Measurements from ENCODE around the gene MARCHF6. TPM values are rescaled to one million over a fixed set of nuclear protein-coding genes. Genes with fewer than 3 reads are reported as not detected.
"Not testable (repeated sequence)": the region's sequence is repeated elsewhere in the genome, so short reads cannot be mapped to it uniquely, and the experiment has no call there.

The MARCHF6 gene
- total RNA-seq, 2 donors from 2014 or later, result 114 to 120 TPM

DNA sequence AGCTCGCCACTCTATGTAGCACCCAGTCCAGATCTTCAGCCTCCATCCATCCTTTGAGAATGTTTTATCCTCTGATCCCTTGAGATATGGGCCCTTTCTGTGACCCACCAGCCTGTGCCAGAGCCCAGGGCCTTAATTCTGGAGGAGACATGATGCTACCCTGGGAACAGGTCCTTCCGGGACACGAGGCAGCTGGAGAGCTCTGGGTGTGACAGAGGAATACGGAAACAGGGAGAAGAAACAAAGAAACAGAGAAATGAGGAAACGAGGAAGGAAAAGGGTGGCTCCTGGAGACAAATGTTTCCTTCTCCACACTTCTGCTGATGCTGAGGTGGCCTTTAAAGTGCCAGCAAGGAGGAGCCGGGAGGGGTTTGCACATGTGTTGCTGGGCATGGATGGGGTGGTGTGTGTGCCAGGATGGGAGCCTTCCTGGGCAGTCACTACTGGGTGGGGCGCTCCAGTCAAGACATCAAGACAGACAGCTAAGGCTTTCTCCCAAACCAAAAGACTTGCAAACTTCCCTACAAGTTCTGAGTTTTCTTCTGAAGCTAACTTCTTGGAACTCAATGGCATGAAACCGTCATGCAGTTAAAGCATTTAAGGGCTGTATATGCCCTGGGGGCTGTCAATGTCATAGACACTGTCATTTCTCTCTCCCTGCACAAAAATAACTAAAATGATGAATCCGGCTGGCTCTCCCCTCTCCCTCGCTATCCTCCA, 22.8 kb upstream of the MARCHF6 start:
- H3K4me1 Mint-ChIP-seq (ENCODE audit: low read depth in 2 of 2), result peaks cover 6 to 8% of the 10 kb centered on the region in 2 donors
- no peak overlapping the region for H3K27ac Mint-ChIP-seq
- no peaks in the 10 kb centered on the region for H3K9me3 Mint-ChIP-seq
- DNase-seq (ENCODE audit: low spot score), result no peak
- no peak for ATAC-seq
- peaks cover 29 to 31% of the 10 kb centered on the region in 2 donors for H3K27me3 Mint-ChIP-seq
- no peaks in the 10 kb centered on the region for H3K36me3 Mint-ChIP-seq
- H3K4me3 Mint-ChIP-seq, result no peak overlapping the region

DNA sequence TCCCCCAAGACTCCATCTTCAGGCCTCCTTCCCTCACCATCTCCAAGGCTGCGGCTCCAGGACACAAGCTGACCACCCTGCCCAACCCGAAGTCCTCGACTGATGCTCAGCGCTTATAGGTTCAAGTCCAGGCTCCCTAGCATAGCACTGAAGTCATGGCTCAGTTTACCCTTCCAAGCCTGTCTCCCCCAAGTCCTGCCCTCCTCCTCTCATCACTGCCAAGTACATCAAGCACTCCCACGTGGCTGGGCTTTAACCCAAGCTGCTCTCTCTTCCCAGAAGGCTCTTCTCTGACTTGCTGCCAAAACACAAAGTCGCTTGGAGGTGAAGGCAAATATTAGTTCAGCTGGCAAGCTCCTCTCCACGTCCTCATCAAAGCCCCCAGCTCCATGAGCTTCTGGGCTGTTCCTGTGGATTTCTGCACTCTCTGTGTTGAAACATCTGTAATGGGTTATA, 22.1 kb upstream of the MARCHF6 start:
- DNase-seq (ENCODE audit: low spot score) (no peak), ATAC-seq (no peak)
- no peak overlapping the region for H3K4me3 Mint-ChIP-seq
- no peak overlapping the region for H3K27ac Mint-ChIP-seq
- H3K4me1 Mint-ChIP-seq (ENCODE audit: low read depth in 2 of 2), result peaks cover 6 to 8% of the 10 kb centered on the region in 2 donors
- H3K27me3 Mint-ChIP-seq, result peaks cover 30 to 31% of the 10 kb centered on the region in 2 donors
- H3K36me3 Mint-ChIP-seq, result no peaks in the 10 kb centered on the region
- H3K9me3 Mint-ChIP-seq, result no peaks in the 10 kb centered on the region

DNA sequence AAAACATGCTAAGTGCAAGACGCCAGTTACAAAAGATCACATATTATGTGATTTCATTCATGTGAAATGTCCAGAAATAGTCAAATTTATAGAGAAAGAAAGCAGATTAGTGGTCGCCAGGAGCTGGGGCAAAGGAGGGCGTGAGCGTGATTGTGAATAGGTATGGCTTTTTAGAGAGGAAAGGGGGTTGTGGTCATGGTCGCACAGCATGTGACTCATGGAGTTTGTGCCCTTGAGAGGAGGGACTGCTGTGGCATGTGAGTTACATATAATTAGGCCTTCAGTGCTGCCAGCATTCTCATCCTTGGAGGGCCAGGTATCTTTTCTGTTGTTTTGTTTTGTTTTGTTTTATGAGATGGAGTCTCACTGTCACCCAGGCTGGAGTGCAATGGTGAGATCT, 21.2 kb upstream of the MARCHF6 start:
- Mint-ChIP-seq H3K27me3 (peaks cover 30 to 31% of the 10 kb centered on the region in 2 donors), H3K9me3 (no peaks in the 10 kb centered on the region), H3K4me3 (peak overlapping the region; percentile 8), H3K36me3 (no peaks in the 10 kb centered on the region), H3K4me1 (ENCODE audit: low read depth in 2 of 2) (peaks cover 6 to 8% of the 10 kb centered on the region in 2 donors), H3K27ac (no peak overlapping the region)
- ATAC-seq, result no peak
- DNase-seq (ENCODE audit: low spot score), result no peak

DNA sequence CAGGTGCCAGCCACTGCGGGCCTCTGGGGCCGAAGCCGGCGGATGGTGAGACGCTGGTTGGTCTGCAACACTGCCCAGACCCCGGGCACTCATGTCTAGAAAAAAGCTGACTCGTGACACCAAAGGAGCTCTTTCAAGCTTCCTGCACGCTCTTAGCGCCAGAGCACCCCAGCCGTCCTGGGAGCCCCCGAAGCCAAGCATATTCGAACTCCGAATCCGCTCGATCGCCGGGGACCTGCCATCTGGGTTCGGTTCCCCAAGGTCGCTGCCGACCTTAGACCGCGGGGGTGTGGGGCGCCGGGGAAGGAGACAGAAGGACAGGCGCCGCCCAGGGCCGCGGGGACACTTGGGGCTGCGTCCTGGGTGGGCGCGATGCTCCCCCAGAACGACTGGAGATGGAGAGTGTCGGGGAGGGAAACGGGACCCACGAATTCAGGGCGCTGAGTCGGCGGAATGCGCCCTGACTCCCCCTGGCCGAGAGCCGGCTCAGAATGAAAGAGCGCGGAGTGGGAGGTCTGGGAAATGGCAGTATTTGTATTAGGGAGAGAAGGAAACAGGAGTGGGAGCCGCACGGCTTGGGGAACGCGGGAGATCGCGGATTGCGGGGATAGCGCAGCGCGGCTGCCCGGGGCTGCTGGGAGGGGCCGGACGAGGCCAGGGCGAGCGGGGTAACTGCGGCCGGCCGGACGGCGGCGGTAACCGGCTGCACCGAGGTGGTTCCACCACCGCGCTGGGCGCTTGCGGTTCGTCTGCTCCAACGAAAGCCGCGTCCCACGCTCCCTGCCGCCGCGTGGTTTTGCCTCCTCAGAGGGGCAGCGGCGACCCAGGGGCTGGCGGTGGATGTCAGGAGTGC, 20.1 kb upstream of the MARCHF6 start:
- Mint-ChIP-seq H3K27ac (no peak overlapping the region), H3K27me3 (peaks cover 30 to 31% of the 10 kb centered on the region in 2 donors), H3K4me3 (peak overlapping the region; percentile 91), H3K4me1 (ENCODE audit: low read depth in 2 of 2) (peaks cover 6 to 8% of the 10 kb centered on the region in 2 donors), H3K9me3 (no peaks in the 10 kb centered on the region), H3K36me3 (no peaks in the 10 kb centered on the region)
- ATAC-seq (peak; percentile 74 to 78), DNase-seq (ENCODE audit: low spot score) (no peak)

DNA sequence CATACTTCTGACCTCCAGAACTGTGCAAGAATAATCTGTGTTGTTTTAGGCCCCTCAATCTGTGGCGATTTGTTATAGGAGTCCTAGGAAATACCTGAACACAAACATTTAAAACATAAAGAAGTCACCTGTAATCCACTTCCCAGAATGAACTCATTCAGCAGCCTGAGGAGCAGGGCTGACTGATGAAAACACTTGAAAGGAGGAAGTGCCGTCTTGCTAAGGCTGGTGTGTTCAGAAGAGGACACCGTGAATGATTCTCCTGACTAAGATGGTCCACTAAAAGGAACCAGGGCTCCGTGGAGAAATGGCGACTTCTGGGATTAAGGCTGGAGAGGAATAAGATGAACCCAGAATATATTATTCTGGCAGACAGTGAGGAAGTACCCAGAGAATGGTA, 18.7 kb upstream of the MARCHF6 start:
- DNase-seq (ENCODE audit: low spot score) (no peak), ATAC-seq (no peak)
- no peak overlapping the region for H3K27ac Mint-ChIP-seq
- peaks cover 28 to 30% of the 10 kb centered on the region in 2 donors for H3K27me3 Mint-ChIP-seq
- no peak overlapping the region for H3K4me3 Mint-ChIP-seq
- peaks cover 6 to 11% of the 10 kb centered on the region in 2 donors for H3K4me1 Mint-ChIP-seq (ENCODE audit: low read depth in 2 of 2)
- H3K36me3 Mint-ChIP-seq, result no peaks in the 10 kb centered on the region
- no peaks in the 10 kb centered on the region for H3K9me3 Mint-ChIP-seq

DNA sequence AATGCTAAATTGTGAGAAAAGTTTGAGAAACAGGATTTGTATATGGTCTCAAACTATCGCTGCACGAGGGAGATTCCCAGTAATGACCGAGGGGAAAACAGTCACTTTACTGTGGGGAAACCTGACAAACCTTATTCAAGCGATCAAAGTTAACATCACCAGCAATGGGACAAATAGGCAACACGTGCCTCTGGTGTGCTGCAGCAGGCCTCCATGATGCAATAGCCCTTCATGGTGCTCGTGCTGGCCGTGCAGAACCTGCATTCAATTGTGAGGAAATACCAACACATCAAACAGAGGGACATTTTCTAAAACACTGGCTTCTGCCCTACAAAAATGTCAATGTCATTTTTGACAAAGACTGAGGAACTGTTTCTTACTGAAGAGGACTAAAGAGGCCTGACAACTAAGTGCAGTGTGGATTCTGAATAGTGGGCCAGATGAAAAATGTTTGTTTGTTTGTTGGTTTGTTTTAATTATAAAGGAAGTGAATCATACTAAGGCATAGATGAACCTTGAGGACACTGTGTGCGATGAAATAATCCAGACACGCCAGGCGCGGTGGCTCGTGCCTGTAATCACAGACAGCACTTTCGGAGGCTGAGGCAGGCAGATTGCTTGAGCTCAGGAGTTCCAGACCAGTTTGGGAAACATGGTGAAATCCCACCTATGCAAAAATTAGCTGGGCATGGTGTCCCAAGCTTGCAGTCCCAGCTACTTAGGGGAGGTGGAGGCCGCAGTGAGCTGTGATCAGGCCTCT, 17.6 kb upstream of the MARCHF6 start:
- no peak for ATAC-seq
- H3K27me3 Mint-ChIP-seq, result peaks cover 28 to 30% of the 10 kb centered on the region in 2 donors
- H3K9me3 Mint-ChIP-seq, result no peaks in the 10 kb centered on the region
- DNase-seq (ENCODE audit: low spot score), result no peak
- H3K4me1 Mint-ChIP-seq (ENCODE audit: low read depth in 2 of 2), result peaks cover 6 to 14% of the 10 kb centered on the region in 2 donors
- H3K4me3 Mint-ChIP-seq, result no peak overlapping the region
- no peaks in the 10 kb centered on the region for H3K36me3 Mint-ChIP-seq
- no peak overlapping the region for H3K27ac Mint-ChIP-seq

DNA sequence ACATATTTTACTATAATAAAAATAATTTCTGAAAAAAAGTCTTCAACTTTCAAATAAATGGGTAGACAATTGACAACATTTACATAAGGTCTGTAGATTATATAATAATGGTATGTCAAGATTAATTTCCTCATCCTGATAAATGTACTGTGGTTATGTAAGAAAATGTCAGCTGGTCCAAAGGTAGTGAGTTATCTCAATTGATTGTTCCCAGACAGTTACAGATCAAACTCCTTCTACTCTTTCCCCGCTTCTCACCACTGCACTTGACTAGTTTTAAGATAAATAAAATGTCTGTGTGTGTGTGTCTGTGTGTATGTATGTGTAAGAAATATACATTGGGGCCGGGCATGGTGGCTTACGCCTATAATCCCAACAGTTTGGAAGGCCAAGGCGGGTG, 16.4 kb upstream of the MARCHF6 start:
- H3K36me3 Mint-ChIP-seq, result no peaks in the 10 kb centered on the region
- DNase-seq (ENCODE audit: low spot score), result no peak
- peaks cover 16 to 18% of the 10 kb centered on the region in 2 donors for H3K27me3 Mint-ChIP-seq

DNA sequence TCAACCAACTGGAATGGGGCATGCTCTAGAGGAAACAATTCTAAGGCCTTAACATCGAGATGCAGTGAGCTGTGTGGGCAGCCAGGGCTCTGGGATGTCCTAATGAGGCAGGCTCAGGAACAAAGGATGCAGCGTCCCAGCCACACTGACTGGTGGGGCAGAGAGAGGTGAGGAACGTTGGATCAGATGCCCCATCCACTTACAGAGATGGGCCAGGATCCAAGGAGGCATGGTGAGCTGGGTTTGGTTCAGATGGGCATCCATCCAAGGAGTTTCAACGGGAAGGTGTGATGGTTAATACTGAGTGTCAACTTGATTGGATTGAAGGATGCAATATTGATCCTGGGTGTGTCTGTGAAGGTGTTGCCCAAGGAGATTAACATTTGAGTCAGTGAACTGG, 15.5 kb upstream of the MARCHF6 start:
- Mint-ChIP-seq H3K4me3 (no peak overlapping the region), H3K27ac (no peak overlapping the region), H3K27me3 (peaks cover 13 to 14% of the 10 kb centered on the region in 2 donors), H3K36me3 (no peaks in the 10 kb centered on the region), H3K4me1 (ENCODE audit: low read depth in 2 of 2) (peaks cover 6 to 14% of the 10 kb centered on the region in 2 donors), H3K9me3 (no peaks in the 10 kb centered on the region)
- ATAC-seq, result no peak
- DNase-seq (ENCODE audit: low spot score), result no peak

More for the DNA sequence above, 16.4 kb upstream of the MARCHF6 start:
- ATAC-seq, result no peak
- no peak overlapping the region for H3K27ac Mint-ChIP-seq
- no peaks in the 10 kb centered on the region for H3K9me3 Mint-ChIP-seq
- H3K4me1 Mint-ChIP-seq (ENCODE audit: low read depth in 2 of 2), result peaks cover 6 to 14% of the 10 kb centered on the region in 2 donors
- H3K4me3 Mint-ChIP-seq, result no peak overlapping the region

DNA sequence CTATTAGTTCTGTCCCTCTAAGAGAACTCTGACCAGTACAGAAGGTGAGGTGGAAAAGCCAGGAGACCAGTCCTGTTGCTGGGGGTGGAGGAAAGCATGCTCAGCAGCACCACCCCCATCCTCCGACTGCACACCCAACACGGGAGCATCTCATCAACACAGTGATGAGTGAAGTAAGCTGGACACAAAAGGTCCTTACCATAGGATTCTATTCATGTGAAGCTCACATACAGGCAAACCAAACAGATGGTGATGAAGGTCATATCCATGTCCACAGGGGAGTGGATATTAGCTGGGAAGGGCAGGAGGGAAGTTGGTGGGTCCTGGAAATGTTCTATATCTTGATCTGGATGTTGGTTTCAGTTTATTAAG, 14.8 kb upstream of the MARCHF6 start:
- no peak overlapping the region for H3K4me3 Mint-ChIP-seq
- no peak for DNase-seq (ENCODE audit: low spot score)

DNA sequence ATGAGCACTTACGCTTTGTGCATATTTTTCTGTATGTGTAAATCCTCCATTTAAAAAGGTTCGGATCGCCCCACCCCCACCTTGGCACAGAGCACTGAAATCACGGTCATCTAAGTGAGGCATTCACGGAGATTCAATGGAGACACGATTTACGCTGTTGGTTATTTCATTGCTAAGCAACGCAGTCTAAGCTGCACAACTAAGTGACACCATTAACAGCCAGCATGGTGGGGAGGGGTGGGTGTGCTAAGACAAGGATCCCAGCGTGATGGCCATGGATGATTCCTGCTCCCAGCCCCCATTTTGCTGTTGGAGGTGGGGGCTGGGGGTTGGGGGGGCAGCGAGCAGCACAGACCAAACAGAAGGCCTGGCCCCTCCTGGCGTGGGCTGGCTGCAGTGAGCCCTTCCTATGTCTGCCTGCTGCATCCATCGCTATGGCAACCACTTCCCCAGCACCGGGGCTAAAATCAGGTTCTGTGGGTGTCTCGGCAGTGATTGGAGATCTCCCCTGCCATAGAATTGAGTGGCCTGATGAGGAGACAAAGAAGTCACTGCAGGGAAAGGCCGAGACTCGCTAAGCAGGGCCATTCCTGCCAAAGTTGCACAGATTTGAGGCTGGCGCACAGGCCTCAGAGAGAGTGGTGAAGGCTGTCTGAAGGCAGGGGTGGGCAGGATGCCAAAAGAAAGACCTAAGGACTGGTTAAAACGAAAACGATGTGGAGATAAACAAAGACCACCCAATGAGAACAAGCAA, 14.3 kb upstream of the MARCHF6 start:
- ATAC-seq (no peak), DNase-seq (ENCODE audit: low spot score) (no peak)
- Mint-ChIP-seq H3K4me3 (no peak overlapping the region), H3K27ac (no peak overlapping the region), H3K27me3 (peaks cover 7 to 8% of the 10 kb centered on the region in 2 donors), H3K4me1 (ENCODE audit: low read depth in 2 of 2) (peaks cover 0 to 8% of the 10 kb centered on the region in 2 donors), H3K9me3 (no peaks in the 10 kb centered on the region), H3K36me3 (no peaks in the 10 kb centered on the region)

More for the DNA sequence above, 14.8 kb upstream of the MARCHF6 start:
- Mint-ChIP-seq H3K9me3 (no peaks in the 10 kb centered on the region), H3K4me1 (ENCODE audit: low read depth in 2 of 2) (peaks cover 0 to 8% of the 10 kb centered on the region in 2 donors), H3K27me3 (peaks cover 8% of the 10 kb centered on the region in 2 donors), H3K36me3 (no peaks in the 10 kb centered on the region), H3K27ac (no peak overlapping the region)
- no peak for ATAC-seq

DNA sequence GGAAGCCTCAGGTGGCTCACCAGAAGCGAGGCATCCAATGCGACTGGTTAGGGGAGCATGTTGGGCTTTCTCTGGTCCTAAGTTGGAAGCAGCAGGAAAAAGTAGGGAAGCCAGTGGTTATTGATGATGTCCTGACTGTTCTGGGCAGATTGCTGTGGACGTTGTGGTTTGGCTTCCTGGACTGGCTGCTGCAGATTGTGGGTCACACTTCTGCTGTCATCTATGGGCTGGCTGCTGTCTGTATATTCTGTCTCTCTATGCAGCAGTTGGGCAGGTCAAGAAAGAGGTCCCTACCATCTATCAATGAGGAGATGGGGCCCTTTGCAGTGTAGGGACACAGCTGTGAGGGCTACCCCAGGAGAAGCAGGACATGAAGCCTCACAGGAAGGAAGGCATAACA, 13.5 kb upstream of the MARCHF6 start:
- H3K36me3 Mint-ChIP-seq, result no peaks in the 10 kb centered on the region
- H3K9me3 Mint-ChIP-seq, result no peaks in the 10 kb centered on the region
- H3K27ac Mint-ChIP-seq, result no peak overlapping the region
- H3K4me3 Mint-ChIP-seq, result no peak overlapping the region
- DNase-seq (ENCODE audit: low spot score), result no peak
- peaks cover 0 to 5% of the 10 kb centered on the region in 2 donors for H3K4me1 Mint-ChIP-seq (ENCODE audit: low read depth in 2 of 2)
- H3K27me3 Mint-ChIP-seq, result peaks cover 1 to 7% of the 10 kb centered on the region in 2 donors
- ATAC-seq, result no peak

DNA sequence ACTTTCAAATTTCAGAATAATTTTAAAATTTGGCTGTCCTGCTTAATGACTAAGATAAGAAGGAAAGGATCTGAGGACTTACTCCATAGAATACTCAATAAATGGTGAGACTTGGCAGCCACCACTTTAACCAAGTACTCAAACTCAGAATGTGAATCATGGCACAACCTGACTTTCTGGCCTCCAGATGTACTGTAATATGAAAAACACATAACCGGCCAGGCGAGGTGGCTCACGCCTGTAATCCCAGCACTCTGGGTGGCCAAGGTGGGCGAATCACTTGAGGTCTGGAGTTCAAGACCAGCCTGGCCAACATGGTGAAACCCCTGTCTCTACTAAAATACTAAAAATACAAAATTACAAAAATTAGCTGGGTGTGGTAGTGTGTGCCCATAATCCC, 10.0 kb upstream of the MARCHF6 start:
- H3K27ac Mint-ChIP-seq, result no peak overlapping the region
- H3K4me3 Mint-ChIP-seq, result no peak overlapping the region
- DNase-seq (ENCODE audit: low spot score) (no peak), ATAC-seq (no peak)
- no peaks in the 10 kb centered on the region for H3K36me3 Mint-ChIP-seq
- H3K9me3 Mint-ChIP-seq, result no peaks in the 10 kb centered on the region
- H3K27me3 Mint-ChIP-seq, result no peaks in the 10 kb centered on the region
- H3K4me1 Mint-ChIP-seq (ENCODE audit: low read depth in 2 of 2), result peaks cover 0 to 5% of the 10 kb centered on the region in 2 donors

DNA sequence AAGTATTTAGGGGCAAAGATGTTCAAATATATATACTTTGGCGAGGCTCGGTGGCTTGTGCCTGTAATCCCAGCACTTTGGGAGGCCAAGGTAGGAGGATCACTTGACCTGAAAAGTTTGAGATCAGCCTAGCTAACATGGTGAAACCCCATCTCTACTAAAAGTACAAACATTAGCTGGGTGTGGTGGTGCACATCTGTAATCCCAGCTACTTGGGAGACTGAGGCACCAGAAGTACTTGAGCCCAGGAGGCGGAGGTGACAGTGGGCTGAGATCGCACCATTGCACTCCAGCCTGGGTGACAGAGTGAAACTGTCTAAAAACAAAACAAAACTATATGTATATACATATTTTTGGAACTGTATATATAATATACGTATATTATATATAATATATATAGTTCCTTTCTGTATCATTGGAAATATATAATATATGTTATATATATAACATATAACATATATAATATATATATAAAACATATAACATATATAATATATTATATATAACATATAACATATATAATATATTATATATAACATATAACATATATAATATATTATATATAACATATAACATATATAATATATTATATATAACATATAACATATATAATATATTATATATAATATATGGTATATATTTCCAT, 8.9 kb upstream of the MARCHF6 start:
- not testable (repeated sequence) for H3K27ac Mint-ChIP-seq; H3K4me1 Mint-ChIP-seq (ENCODE audit: low read depth in 2 of 2); H3K27me3 Mint-ChIP-seq; H3K36me3 Mint-ChIP-seq; H3K9me3 Mint-ChIP-seq; H3K4me3 Mint-ChIP-seq; DNase-seq (ENCODE audit: low spot score); ATAC-seq
